Testis (tissue), 2 donors: ENCODE results near the gene MAP3K20.

Source experiments
- POLR2A ChIP-seq: fragments of 450-650 bp; IDR thresholded peaks from one replicate; pipeline ENCODE4 v1.6.1; 2017; ENCODE audit warnings: antibody characterized with exemption, mild to moderate bottlenecking, moderate library complexity
- TF ChIP-seq, protein P1 (sequence below), 3 experiments: fragments of 450-650 bp in 2 of 3; fragments of 200-600 bp in 1 of 3; sonication (generic) in 1 of 3; IDR thresholded peaks; one replicate each; pipeline ENCODE4 v1.5.1; 2016 to 2019; ENCODE audit warnings: antibody characterized with exemption in 3 of 3, mild to moderate bottlenecking in 2 of 3, moderate library complexity in 1 of 3

GRCh38 chr2:173107629-173108022 lies 32.0 kb downstream of the MAP3K20 start:
- no peak for TF ChIP-seq POLR2A
- TF ChIP-seq, protein P1, sequence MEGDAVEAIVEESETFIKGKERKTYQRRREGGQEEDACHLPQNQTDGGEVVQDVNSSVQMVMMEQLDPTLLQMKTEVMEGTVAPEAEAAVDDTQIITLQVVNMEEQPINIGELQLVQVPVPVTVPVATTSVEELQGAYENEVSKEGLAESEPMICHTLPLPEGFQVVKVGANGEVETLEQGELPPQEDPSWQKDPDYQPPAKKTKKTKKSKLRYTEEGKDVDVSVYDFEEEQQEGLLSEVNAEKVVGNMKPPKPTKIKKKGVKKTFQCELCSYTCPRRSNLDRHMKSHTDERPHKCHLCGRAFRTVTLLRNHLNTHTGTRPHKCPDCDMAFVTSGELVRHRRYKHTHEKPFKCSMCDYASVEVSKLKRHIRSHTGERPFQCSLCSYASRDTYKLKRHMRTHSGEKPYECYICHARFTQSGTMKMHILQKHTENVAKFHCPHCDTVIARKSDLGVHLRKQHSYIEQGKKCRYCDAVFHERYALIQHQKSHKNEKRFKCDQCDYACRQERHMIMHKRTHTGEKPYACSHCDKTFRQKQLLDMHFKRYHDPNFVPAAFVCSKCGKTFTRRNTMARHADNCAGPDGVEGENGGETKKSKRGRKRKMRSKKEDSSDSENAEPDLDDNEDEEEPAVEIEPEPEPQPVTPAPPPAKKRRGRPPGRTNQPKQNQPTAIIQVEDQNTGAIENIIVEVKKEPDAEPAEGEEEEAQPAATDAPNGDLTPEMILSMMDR (IDR thresholded peaks at IDR 0.05): no peak
